ENCODE results near the gene ASZ1.

- TF ChIP-seq CTCF (IDR thresholded peaks at IDR 0.05; ENCODE audit: low read depth, low read length) (no peak), MAX (IDR thresholded peaks at IDR 0.05; ENCODE audit: low read depth, low read length) (no peak), POLR2A (IDR thresholded peaks at IDR 0.05; ENCODE audit: extremely low read depth, insufficient read length) (no peak)
These were observed 17.4 kb upstream of the ASZ1 start for GRCh38 chr7:117444646-117445045.

Measured in NB4 (cell line).